NOMO-1 treated with DMSO at 0.1 percent for 48 hours (cell line): ENCODE measurements around the gene RPL28.
"Not testable (repeated sequence)": the region's sequence is repeated elsewhere in the genome, so short reads cannot be mapped to it uniquely, and the experiment has no call there.

Experiments
- DNase-seq: peaks from one replicate; lab custom pipeline; 2025; ENCODE audit not compliant: unreplicated experiment; lab: John Stamatoyannopoulos, UW

Gene RPL28

DNA sequence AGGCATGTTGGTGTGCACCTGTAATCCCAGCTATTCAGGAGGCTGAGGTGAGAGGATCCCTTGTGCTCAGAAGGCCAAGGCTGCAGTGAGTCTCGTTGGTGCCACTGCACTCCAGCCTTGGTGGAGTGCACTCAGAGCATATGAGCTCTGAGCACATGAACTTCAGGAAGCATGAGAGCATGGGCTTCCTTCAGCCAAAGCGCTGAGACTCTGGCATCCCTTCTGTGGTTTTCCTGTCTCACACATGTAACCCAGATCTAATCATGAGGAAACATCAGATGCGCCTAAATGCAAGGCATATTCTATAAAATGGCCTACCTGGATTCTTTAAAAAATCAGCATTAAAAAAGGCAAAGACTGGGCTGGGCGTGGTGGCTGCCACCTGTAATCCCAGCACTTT, 35.5 kb downstream of the RPL28 start:
- DNase-seq = not testable (repeated sequence)

GRCh38 chr19:55423225-55424005, 37.7 kb downstream of the RPL28 start:
- DNase-seq = no peak

GRCh38 chr19:55424518-55424917, 38.8 kb downstream of the RPL28 start:
- DNase-seq = no peak

DNA sequence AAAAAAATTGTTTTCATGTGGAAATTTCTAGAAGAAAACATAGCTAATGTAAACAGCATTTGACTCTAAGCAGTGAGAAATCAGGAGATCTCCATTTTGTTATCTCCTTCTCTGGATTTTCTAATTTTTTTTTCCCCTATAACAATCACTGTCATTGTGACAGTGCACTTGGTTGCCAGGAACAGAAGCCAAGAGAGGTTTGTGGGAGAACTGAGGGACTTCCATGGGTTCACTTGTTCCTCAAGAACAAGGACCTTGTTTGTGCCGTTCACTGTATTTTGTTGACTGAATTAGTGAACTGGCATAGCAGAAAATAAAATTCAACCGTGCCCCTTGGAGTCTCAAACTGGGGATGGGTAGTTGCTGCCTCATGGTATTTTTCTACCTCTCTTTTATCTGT, 40.3 kb downstream of the RPL28 start:
- no peak for DNase-seq

DNA sequence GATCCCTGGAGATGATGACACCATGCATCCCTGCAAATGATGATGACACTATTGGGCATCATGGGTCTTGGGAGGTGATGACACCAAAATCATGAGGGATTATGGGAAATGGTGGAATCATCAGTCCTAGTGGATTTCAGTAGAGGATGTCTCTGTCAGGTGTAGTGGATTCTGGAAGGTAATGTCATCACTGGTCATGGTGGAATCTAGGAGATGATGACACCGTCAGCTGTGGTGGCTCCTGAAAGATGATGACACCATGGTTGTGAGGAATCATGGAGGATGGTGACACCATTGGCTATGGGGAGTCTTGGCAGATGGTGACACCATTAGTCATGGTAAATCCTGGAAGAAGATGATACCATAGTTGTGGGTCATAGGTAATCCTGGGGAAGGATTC, 45.5 kb downstream of the RPL28 start:
- DNase-seq = no peak

DNA sequence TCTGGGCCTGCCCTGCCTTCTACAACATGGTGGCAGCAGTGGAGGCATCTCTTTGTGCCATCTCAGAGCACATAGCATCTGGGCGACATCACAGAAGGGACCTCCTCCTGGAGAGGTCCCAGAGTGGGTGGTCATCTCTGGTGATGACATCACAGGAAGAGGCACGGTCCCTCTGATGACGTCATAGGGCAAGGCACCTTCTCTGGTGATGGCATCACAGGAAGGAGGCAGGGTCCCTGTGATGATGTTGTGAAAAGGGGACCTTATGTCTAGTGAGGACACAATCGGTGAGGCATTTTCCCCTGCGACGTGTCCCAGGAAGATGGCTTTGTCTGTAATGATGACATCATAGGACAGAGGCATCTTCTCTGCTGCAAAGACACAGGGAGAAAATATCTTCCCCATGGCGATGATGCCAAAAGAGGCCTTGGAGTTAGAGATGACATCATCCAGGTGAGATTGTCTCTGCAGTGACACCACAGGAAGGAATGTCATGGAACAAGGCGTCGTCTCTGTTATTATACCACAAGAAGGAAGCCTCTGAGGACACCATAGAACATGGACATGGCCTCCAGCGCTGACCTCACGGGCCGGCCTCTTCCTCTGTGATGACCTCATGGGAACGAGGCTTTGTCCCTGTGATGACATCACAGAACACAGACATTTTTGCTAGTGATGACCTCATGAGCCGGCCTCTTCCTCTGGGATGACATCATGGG, 46.7 kb downstream of the RPL28 start:
- no peak for DNase-seq

DNA sequence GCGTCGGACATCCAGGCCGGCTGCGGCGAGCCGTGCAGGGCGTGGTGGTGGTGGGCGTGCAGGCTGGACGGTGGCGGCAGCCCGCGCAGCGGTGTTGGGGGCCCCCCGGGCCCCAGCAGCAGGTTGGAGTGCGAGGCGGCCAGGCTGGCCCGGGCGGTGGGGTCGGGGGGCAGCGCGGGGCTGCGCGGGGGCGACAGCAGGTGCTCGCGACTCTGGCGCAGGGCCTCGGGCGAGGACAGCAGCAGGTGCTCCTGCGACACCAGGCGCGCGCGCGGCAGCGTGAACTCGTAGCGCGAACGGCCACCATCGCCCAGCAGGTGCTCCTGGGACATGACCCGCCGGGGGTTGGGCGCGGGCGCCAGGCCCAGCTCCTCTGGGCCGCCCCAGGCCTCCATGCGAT, 47.6 kb downstream of the RPL28 start:
- DNase-seq = no peak

DNA sequence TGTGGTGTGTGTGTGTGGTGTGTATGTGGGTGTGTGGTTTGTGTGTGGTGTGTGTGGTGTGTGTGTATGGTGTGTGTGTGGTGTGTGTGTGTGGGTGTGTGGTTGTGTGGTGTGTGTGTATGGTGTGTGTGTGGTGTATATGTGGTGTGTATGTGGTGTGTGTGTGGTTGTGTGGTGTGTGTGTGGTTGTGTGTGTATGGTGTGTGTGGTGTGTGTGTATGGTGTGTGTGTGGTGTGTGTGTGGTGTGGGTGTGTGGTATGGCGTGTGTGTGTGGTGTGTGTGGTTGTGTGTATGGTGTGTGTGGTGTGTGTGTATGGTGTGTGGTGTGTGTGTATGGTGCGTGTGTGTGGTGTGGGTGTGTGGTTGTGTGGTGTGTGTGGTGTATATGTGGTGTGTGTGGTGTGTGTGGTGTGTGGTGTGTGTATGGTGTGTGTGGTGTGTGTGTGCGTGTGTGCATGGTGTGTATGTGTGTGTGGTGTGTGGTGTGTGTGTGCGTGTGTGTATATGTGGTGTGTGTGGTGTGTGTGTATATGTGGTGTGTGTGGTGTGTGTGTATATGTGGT, 48.7 kb downstream of the RPL28 start:
- DNase-seq = no peak

DNA sequence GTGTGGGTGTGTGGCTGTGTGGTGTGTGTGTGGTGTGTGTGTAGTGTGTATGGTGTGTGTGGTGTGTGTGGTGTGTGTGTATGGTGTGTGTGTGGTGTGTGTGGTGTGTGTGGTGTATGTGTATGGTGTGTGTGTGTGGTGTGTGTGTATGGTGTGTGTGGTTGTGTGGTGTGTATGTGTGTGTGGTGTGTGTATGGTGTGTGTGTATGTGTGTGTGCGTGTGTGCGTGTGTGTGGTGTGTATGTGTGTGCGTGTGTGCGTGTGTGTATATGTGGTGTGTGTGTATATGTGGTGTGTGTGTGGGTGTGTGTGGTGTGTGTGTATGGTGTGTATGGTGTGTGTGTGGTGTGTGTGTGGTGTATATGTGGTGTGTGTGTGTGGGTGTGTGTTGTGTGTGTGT, 49.3 kb downstream of the RPL28 start:
- DNase-seq = no peak

GRCh38 chr19:55436847-55437246, 51.1 kb downstream of the RPL28 start:
- DNase-seq = no peak

GRCh38 chr19:55437410-55437809, 51.7 kb downstream of the RPL28 start:
- DNase-seq = peak; percentile 15

DNA sequence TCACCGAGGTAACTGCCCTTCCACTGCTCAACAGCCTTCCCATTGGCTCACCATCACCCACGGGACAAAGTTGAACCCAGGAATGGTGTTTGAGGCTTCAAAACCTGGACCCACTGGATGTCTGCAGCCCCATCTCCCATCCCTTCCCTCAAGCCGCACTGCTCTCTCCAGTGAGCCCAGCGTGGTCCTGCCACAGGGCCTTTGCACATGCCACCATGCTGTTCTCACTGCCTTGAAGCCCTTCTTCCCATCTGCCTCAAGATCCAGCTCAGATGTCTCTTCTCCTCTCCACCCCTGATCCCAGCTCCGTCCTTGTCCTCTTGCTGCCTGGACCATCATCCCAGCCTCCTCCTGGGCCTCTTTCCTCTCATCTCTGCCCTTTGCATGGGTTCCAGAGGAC, 53.3 kb downstream of the RPL28 start:
- no peak for DNase-seq

DNA sequence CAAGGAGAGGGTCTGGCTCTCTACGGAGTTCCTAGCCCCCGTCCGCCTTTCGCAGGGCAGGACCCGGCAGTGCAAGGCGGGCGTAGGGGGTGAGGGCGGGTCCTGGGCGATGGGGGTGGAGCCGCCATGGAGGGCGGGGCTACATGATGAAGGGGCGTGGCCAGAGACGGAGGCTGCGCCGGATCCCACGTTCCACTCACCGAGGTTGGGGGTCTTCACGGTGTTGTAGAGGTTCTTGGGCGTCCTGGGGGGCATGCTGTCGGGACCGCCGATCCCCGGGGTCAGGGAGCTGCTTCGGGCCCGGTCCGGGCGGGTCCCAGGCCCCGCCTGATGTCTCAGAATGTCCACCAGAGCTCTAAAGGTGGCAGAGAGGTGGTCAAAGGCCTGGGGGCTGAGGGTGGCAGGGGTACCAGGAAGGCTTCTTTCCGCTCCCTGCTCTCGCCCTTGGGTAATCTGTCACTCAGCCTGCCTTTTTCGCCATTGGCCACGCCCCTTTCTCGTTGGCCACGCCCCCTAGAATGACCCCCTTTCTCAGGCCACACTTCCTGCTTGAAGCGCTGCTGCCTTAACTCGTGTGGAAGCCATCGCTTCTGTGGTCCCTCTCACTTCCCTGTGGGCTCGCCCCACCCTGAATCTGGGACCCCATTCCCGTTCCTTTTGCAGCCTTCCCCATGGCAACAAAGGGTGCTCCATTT, 54.8 kb downstream of the RPL28 start:
- peak; percentile 63 for DNase-seq

DNA sequence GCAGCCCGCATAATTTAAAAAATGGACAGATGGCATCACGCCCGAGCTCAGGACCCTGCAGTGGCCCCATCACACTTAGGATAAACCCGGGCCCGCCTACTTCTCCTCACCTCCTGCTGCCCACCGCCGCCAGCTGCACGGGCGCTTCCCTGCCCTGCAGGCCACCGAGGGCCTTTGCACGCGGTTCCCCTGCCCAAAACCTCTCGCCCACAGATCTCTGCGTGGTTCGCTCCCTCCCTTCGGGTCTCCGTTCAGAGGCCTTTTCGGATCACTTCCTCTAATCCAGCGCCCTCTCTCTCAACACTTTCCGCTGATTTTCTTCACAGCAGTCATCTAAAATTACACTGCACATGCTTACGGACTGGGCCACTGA, 55.6 kb downstream of the RPL28 start:
- DNase-seq = peak; percentile 81

DNA sequence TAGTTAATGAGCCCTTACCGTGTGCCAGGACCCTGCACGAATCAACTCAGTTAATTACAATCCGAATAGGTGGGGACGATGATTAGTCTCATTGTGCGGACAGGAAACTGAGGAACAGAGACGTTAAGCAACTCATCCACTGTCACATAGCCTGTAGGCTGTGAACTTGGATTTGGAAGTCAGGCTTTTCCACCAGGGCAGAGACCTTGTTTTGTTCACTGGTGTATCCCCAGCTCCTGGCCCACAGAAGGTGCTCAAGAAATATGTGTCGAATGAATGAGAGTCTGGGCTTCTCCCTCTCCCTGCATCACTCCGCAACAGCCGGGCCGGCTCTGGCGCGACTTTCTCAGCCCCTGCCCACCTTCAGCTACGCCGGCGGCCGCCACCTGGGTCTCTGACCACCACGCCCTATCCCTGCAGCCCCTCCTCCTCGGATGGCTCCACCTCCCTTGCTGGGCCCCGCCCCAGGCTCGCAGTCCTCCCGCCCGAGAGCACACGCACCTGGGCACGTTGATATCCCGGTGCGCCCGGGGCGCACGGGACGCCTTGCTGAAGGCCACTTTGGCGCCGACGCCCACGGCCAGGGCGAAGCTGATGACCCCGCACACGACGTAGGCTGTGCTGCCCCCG, 56.1 kb downstream of the RPL28 start:
- DNase-seq = no peak

GRCh38 chr19:55442372-55442961, 56.7 kb downstream of the RPL28 start:
- no peak for DNase-seq

GRCh38 chr19:55443045-55443823, 57.5 kb downstream of the RPL28 start, which contains the start of gene SHISA7:
Gene SHISA7 (minus strand): TSS chr19:55443300. CDS start chr19:55442863, 437 bp downstream.
- no peak for DNase-seq

DNA sequence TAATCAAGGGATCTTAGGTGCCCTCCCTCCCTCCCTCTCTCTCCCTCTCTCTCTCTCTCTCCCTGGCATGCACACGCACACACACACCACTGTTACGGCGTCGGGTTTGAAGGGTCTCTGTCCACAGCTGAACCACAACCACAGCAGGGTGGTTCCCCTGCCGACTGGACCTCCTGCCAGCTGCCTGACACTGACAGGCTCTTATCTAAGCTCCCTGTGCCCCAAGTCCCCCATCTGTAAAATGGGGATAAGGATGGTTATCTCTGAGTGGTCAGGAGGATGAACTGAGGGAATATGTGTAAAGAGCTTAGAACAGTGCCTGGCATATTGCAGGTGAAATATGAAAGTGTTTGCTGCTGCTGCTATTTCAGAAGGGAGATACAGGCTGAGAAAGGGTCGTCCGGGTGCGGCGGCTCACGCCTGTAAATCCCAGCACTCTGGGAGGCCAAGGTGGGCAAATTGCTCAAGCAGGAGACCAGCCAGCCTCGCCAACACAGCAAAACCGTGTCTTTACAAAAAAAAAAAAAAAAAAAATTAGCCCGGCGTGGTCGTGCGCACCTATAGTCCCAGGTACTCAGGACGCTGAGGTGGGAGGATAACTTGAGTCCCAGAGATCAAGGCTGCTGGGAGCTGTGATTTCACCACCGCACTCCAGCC, 58.2 kb downstream of the RPL28 start:
- DNase-seq = no peak

- no peak for DNase-seq
These were observed 58.9 kb downstream of the RPL28 start for GRCh38 chr19:55444646-55445045.
